GM06990 (cell line): ENCODE data around the gene KCNJ3.

Source experiments
- DNase-seq: peaks from one replicate; pipeline ENCODE4 v3.0.0-alpha.2; 2011; ENCODE audit not compliant: insufficient read length; ENCODE audit errors: extremely low read depth
- H3K27me3 ChIP-seq: replicated peaks from 2 replicates; pipeline ENCODE4 v1.6.0; 2011; ENCODE audit warnings: low read length; ENCODE audit not compliant: control insufficient read depth, insufficient read depth
- H3K36me3 ChIP-seq: 2 replicates; pipeline ENCODE4 v1.5.1; 2011; ENCODE audit warnings: low read length; ENCODE audit not compliant: control insufficient read depth, insufficient read depth
- H3K4me3 ChIP-seq: replicated peaks from 2 replicates; pipeline ENCODE4 v1.5.1; 2011; ENCODE audit warnings: low read depth, mild to moderate bottlenecking, control low read depth, low read length
- TF ChIP-seq, protein P1 (sequence below): IDR thresholded peaks from 2 replicates; pipeline ENCODE4 v1.5.1; 2011; ENCODE audit warnings: low read length, control low read depth, mild to moderate bottlenecking, inconsistent platforms; ENCODE audit not compliant: insufficient read depth, poor library complexity, severe bottlenecking

Gene KCNJ3

DNA sequence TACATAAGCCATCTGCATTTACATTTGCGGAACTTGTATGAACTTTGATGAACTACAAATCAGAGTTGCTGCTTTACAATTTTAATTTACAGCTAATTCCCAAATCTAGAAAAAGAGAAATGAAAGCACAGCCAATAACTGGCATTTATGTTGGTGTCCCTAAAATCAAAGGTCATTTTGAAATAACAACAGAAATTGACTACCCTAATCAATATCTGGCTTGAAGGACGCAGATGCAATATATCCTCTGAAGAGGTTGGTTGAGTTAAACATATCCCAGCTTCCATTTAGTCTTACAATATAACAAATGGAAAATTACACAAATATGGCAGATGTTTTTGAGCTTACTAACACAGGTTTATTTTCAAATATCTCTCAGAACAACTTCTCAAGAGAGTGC is 177.5 kb downstream of the KCNJ3 start:
- DNase-seq: no peak
- Histone ChIP-seq H3K4me3 (no peak overlapping the region), H3K36me3 (no peaks in the 10 kb centered on the region), H3K27me3 (no peaks in the 10 kb centered on the region)
- TF ChIP-seq, protein P1, sequence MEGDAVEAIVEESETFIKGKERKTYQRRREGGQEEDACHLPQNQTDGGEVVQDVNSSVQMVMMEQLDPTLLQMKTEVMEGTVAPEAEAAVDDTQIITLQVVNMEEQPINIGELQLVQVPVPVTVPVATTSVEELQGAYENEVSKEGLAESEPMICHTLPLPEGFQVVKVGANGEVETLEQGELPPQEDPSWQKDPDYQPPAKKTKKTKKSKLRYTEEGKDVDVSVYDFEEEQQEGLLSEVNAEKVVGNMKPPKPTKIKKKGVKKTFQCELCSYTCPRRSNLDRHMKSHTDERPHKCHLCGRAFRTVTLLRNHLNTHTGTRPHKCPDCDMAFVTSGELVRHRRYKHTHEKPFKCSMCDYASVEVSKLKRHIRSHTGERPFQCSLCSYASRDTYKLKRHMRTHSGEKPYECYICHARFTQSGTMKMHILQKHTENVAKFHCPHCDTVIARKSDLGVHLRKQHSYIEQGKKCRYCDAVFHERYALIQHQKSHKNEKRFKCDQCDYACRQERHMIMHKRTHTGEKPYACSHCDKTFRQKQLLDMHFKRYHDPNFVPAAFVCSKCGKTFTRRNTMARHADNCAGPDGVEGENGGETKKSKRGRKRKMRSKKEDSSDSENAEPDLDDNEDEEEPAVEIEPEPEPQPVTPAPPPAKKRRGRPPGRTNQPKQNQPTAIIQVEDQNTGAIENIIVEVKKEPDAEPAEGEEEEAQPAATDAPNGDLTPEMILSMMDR: no peak

- Histone ChIP-seq H3K27me3 (no peaks in the 10 kb centered on the region), H3K4me3 (no peak overlapping the region), H3K36me3 (no peaks in the 10 kb centered on the region)
- no peak for DNase-seq
- TF ChIP-seq, protein P1: no peak
Measured at GRCh38 chr2:154882725-154883124, 184.2 kb downstream of the KCNJ3 start.

DNA sequence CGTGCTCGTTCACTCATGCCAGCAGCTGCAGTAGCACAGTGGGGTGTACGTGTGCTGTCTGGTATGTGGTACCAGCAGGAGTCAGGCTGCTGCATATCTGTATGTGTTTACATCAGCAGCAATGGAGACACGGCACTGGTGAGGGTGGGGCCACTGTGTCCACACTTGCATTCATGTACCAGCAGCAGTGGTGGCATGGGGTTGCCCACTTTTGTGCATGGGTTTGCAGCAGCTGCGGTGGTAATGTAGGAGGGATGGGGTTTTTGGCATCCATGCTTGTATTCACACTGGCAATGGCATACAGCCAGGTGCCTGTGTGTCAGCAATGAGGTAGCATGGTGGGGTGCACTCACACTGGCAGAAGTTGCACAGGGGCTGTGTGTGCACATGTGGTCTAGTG is 187.8 kb downstream of the KCNJ3 start:
- no peaks in the 10 kb centered on the region for H3K27me3 ChIP-seq
- TF ChIP-seq, protein P1: no peak
- DNase-seq: no peak

DNA sequence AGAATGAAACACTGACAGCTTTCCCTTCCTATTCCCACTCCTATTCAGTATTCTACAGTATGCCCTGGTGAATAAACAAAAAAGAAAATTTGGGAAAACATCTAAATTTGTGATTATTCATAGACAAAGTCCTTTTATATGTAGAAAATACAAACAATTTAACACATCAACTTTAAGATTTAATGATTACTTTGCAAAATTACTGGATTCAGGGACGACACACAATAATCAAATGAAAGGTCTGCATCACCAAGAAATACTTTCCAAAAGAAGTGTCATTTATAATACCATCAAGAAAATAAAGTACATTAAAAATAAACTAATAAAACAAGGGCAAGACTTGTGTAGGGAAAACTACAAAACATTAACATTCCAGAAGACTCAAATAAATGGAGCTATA is 199.8 kb downstream of the KCNJ3 start:
- TF ChIP-seq, protein P1: no peak
- H3K36me3 ChIP-seq: no peaks in the 10 kb centered on the region
- no peak overlapping the region for H3K4me3 ChIP-seq
- DNase-seq: no peak
- no peaks in the 10 kb centered on the region for H3K27me3 ChIP-seq

More for the DNA sequence above, 187.8 kb downstream of the KCNJ3 start:
- Histone ChIP-seq H3K4me3 (no peak overlapping the region), H3K36me3 (no peaks in the 10 kb centered on the region)

- TF ChIP-seq, protein P1: no peak
- DNase-seq: no peak
- H3K36me3 ChIP-seq: no peaks in the 10 kb centered on the region
- H3K27me3 ChIP-seq: no peaks in the 10 kb centered on the region
- no peak overlapping the region for H3K4me3 ChIP-seq
Measured at GRCh38 chr2:154901063-154901462, 202.6 kb downstream of the KCNJ3 start.
